Stimulated activated naive CD8-positive, alpha-beta T cell treated with anti-CD3 and anti-CD28 coated beads, Interleukin-15, Interleukin-2, amounts not matched to agents 100 ng/mL and 50 ng/mL, for 24 hours (primary cell): ENCODE results near the gene HSPA13.
"Not testable (repeated sequence)": the region's sequence is repeated elsewhere in the genome, so short reads cannot be mapped to it uniquely, and the experiment has no call there.

Experiments used
- H3K27ac Mint-ChIP-seq: one replicate; pipeline ENCODE4 v1.8.0; 2021; ENCODE audit warnings: mild to moderate bottlenecking, mixed read lengths
- H3K27me3 Mint-ChIP-seq: one replicate; pipeline ENCODE4 v1.8.0; 2021; ENCODE audit warnings: mixed read lengths
- H3K36me3 Mint-ChIP-seq: one replicate; pipeline ENCODE4 v1.8.0; 2021; ENCODE audit warnings: low read depth, mixed read lengths
- H3K4me1 Mint-ChIP-seq: one replicate; pipeline ENCODE4 v1.8.0; 2021; ENCODE audit warnings: low read depth, mixed read lengths
- H3K4me3 Mint-ChIP-seq: one replicate; pipeline ENCODE4 v1.8.0; 2021; ENCODE audit warnings: mild to moderate bottlenecking, mixed read lengths
- H3K9me3 Mint-ChIP-seq: one replicate; pipeline ENCODE4 v1.8.0; 2021; ENCODE audit warnings: mixed read lengths

Gene HSPA13

GRCh38 chr21:14358775-14359174, 24.2 kb downstream of the HSPA13 start:
- no peak overlapping the region for H3K27ac Mint-ChIP-seq
- no peaks in the 10 kb centered on the region for H3K9me3 Mint-ChIP-seq
- H3K4me3 Mint-ChIP-seq = no peak overlapping the region
- no peaks in the 10 kb centered on the region for H3K4me1 Mint-ChIP-seq
- peaks cover 24% of the 10 kb centered on the region for H3K27me3 Mint-ChIP-seq
- H3K36me3 Mint-ChIP-seq = no peaks in the 10 kb centered on the region

GRCh38 chr21:14356746-14357145, 26.2 kb downstream of the HSPA13 start:
- peaks cover 22% of the 10 kb centered on the region for H3K27me3 Mint-ChIP-seq
- no peak overlapping the region for H3K27ac Mint-ChIP-seq

DNA sequence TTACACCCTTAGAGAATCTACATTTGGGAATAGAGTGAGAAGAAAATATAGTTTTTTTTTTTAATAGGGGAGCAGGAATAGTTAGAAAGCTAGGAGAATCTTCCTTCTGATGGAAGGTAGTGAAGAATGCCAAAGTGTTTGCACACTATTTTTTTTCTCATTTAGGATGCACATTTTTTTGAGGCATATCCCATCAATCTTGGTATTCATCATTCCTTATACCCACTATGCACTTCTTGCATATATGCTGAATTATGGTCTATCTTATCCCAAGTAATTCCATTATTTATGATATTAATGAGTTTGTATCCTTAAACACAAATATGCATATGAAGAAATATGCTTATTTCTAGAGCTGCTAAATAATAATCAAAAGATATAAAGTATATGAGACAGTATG, 28.4 kb downstream of the HSPA13 start:
- Mint-ChIP-seq H3K27me3 (peaks cover 21% of the 10 kb centered on the region), H3K4me1 (no peaks in the 10 kb centered on the region), H3K9me3 (no peaks in the 10 kb centered on the region), H3K4me3 (no peak overlapping the region), H3K27ac (no peak overlapping the region), H3K36me3 (no peaks in the 10 kb centered on the region)

More at GRCh38 chr21:14356746-14357145, 26.2 kb downstream of the HSPA13 start:
- H3K4me1 Mint-ChIP-seq = no peaks in the 10 kb centered on the region
- no peaks in the 10 kb centered on the region for H3K36me3 Mint-ChIP-seq
- H3K4me3 Mint-ChIP-seq = no peak overlapping the region
- H3K9me3 Mint-ChIP-seq = no peaks in the 10 kb centered on the region

DNA sequence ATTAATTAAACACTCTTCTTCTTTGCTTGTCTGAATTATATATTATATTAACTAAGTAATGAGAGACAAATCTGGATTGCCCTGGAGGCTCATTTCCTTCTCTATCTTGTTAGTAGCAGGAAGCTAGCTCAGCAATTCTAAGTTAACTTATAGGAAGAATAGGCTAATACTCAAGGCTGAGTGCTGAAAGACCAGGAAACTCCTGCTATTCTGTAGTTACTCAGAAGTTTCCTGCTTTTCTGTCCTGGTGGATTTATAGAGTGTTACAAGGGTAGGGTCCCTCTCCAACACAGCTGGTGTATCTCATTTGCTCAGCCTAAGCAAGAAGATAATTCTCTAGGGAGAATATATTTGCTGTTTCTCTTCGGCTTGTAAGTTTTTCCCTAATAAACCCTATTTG, 29.2 kb downstream of the HSPA13 start:
- H3K36me3 Mint-ChIP-seq = no peaks in the 10 kb centered on the region
- H3K4me1 Mint-ChIP-seq = no peaks in the 10 kb centered on the region

GRCh38 chr21:14353231-14353630, 29.7 kb downstream of the HSPA13 start:
- no peaks in the 10 kb centered on the region for H3K4me1 Mint-ChIP-seq
- no peaks in the 10 kb centered on the region for H3K9me3 Mint-ChIP-seq
- H3K36me3 Mint-ChIP-seq = no peaks in the 10 kb centered on the region
- H3K27ac Mint-ChIP-seq = no peak overlapping the region
- H3K27me3 Mint-ChIP-seq = peaks cover 16% of the 10 kb centered on the region
- H3K4me3 Mint-ChIP-seq = no peak overlapping the region

More for the DNA sequence above, 29.2 kb downstream of the HSPA13 start:
- H3K4me3 Mint-ChIP-seq = no peak overlapping the region
- peaks cover 16% of the 10 kb centered on the region for H3K27me3 Mint-ChIP-seq
- H3K9me3 Mint-ChIP-seq = no peaks in the 10 kb centered on the region
- no peak overlapping the region for H3K27ac Mint-ChIP-seq

GRCh38 chr21:14327346-14327745, 55.6 kb downstream of the HSPA13 start:
- not testable (repeated sequence) for H3K4me1 Mint-ChIP-seq

DNA sequence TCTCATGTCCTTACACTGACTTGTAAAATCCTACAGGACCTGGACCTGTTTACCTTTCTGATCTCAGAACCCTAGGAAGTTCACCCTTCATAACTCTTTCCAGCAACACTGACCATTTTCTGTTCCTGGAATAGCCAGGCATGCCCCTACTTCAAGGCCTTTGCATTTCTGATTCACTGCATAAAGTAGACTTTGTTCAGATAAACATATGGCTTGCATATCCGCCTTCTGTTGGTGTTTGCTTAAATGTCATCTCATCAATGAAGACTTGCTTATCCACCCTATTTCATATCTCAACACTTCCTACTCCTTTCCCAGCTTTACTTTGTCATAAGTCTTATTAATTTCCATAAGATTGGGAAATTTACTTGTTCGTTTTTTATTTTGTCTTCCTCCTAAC, 57.4 kb downstream of the HSPA13 start:
- H3K4me3 Mint-ChIP-seq = no peak overlapping the region
- H3K9me3 Mint-ChIP-seq = peaks cover 6% of the 10 kb centered on the region
- no peak overlapping the region for H3K27ac Mint-ChIP-seq
- no peaks in the 10 kb centered on the region for H3K36me3 Mint-ChIP-seq
- H3K4me1 Mint-ChIP-seq = no peaks in the 10 kb centered on the region
- peaks cover 19% of the 10 kb centered on the region for H3K27me3 Mint-ChIP-seq

More at GRCh38 chr21:14327346-14327745, 55.6 kb downstream of the HSPA13 start:
- H3K9me3 Mint-ChIP-seq, H3K27ac Mint-ChIP-seq, H3K4me3 Mint-ChIP-seq, H3K36me3 Mint-ChIP-seq: not testable (repeated sequence)
- H3K27me3 Mint-ChIP-seq = peaks cover 16% of the 10 kb centered on the region
